Right cardiac atrium (tissue), 5 donors: Measurements from ENCODE around the gene ZNF732. TPM values are rescaled to one million over a fixed set of nuclear protein-coding genes. Genes with fewer than 3 reads are reported as not detected.

ENCODE experiments used
- ATAC-seq, 2 donors: fragments of 200-7000 bp; cut with Tn5 transposase; one replicate each; pipeline versions ENCODE4 v1.8.0 to v1.9.1; 2020; ENCODE audit warnings: moderate library complexity in 2 of 2, mild to moderate bottlenecking in 1 of 2
- DNase-seq, 3 donors: peaks; one replicate each; pipeline ENCODE4 v3.0.0-alpha.2; 2020
- H3K27ac ChIP-seq: one replicate; pipeline ENCODE4 v1.5.1; 2013; ENCODE audit warnings: mild to moderate bottlenecking, low read length, control low read depth, moderate library complexity
- H3K27me3 ChIP-seq: one replicate; pipeline ENCODE4 v1.6.1; 2013; ENCODE audit not compliant: control insufficient read depth, insufficient read depth
- H3K4me1 ChIP-seq: one replicate; pipeline ENCODE4 v1.6.1; 2013; ENCODE audit warnings: low read length; ENCODE audit not compliant: control insufficient read depth, insufficient read depth
- H3K4me3 ChIP-seq: one replicate; pipeline ENCODE4 v1.5.1; 2013; ENCODE audit warnings: low read length, control low read depth
- H3K9me3 ChIP-seq: one replicate; pipeline ENCODE4 v1.6.1; 2013; ENCODE audit warnings: low read length; ENCODE audit not compliant: control insufficient read depth
- WGBS: extraction: QIAGEN DNeasy Blood & Tissue Kit; methylation state at CpG from one replicate; pipeline ENCODE4 v1.1.7; 2013; 5-methylcytosine and 5-hydroxymethylcytosine counted together
- intact Hi-C, 4 donors: fragments of 100-400 bp; cut with DNase I; formaldehyde crosslinking; loops; one replicate each; pipeline versions ENCODE4 v1.11.0 to v1.14.0; 2022 to 2023
- long read RNA-seq, 4 donors: library from polyadenylated mRNA; unstranded; transcript quantifications; one replicate each; pipeline ENCODE4 v2.0.0, GENCODE V29; 2020 to 2021
- polyA plus RNA-seq: library from polyadenylated mRNA; stranded (reverse); fragments of 200-250 nt; gene quantifications from one replicate; pipeline ENCODE4 v1.2.3, GENCODE V29; 2013
- total RNA-seq, 4 donors: library from RNA; stranded (reverse); fragmentation: NEBNext Ultra II Directional; extraction: Animal tissue kit (Norgen Biotek cat#: 25700); gene quantifications; one replicate each; pipeline ENCODE4 v1.2.1, GENCODE V29; 2021
- donor health status: healthy with polysubstance abuse.
- donor health status: DM: no; HTN: yes; CAD: no.
- donor health status: DM: no; HTN: no; CAD: no.
- donor health status: DM: no; HTN: yes; CAD: no; lungs with severe emphysema.
- donor health status: DM: yes; HTN: yes; CAD: no.

ZNF732 gene
- total RNA-seq (under 1 TPM in 1 of 4 donors, not detected in 3; 0.25 TPM), polyA plus RNA-seq (0.09 TPM)
- long read RNA-seq, donor 1, result 0 reads
- long read RNA-seq, donor 2, result 0 reads
- long read RNA-seq, donor 3, result 0 reads
- long read RNA-seq, donor 4, result 0 reads

- H3K9me3 ChIP-seq, result no peaks in the 10 kb centered on the region
- peak; percentile 54 to 64 (median 58) for DNase-seq
- no peaks in the 10 kb centered on the region for H3K27me3 ChIP-seq
- intact Hi-C loops, result no loop called here
- WGBS, result 4% methylated on average over 53 of the region's 53 CpGs
- ATAC-seq, result peak; percentile 92 to 100
- H3K27ac ChIP-seq, result no peak within 1 kb of the TSS
- peak within 1 kb of the TSS; percentile 56 for H3K4me3 ChIP-seq
- H3K4me1 ChIP-seq, result peaks cover 2% of the 10 kb centered on the region
Observed at GRCh38 chr4:304969-305680, at the start of gene ZNF732. Gene ZNF732 (minus strand): TSS chr4:305474. CDS start chr4:305310, 164 bp downstream.

GRCh38 chr4:340011-340410 is 34.7 kb upstream of the ZNF732 start:
- Histone ChIP-seq H3K4me3 (no peak overlapping the region), H3K4me1 (peaks cover 7% of the 10 kb centered on the region), H3K27me3 (no peaks in the 10 kb centered on the region), H3K9me3 (peaks cover 2% of the 10 kb centered on the region), H3K27ac (no peak overlapping the region)
- no peak for ATAC-seq
- intact Hi-C loops, result no loop called here
- 92% methylated on average over 4 of the region's 4 CpGs for WGBS
- no peak for DNase-seq

- Histone ChIP-seq H3K9me3 (peaks cover 2% of the 10 kb centered on the region), H3K4me3 (peak overlapping the region; percentile 55), H3K27me3 (no peaks in the 10 kb centered on the region), H3K4me1 (peaks cover 7% of the 10 kb centered on the region), H3K27ac (no peak overlapping the region)
- intact Hi-C loops, result no loop called here
- ATAC-seq, result no peak
- 27% methylated on average over 13 of the region's 13 CpGs for WGBS
- peak in 1 of 3 donors; percentile 13 for DNase-seq
Observed at GRCh38 chr4:338759-339097, 33.5 kb upstream of the ZNF732 start.

- 2% methylated on average over 52 of the region's 52 CpGs for WGBS
- no peaks in the 10 kb centered on the region for H3K27me3 ChIP-seq
- ATAC-seq (peak; percentile 36 to 59), DNase-seq (peak; percentile 51 to 82 (median 80))
- intact Hi-C loops, result no loop called here
- H3K9me3 ChIP-seq, result peaks cover 2% of the 10 kb centered on the region
- H3K27ac ChIP-seq, result peak overlapping the region; percentile 71
- peaks cover 7% of the 10 kb centered on the region for H3K4me1 ChIP-seq
- peak overlapping the region; percentile 55 for H3K4me3 ChIP-seq
Observed at GRCh38 chr4:337932-338758, 32.9 kb upstream of the ZNF732 start.

- H3K27ac ChIP-seq, result peak within 1 kb of the TSS; percentile 91
- H3K9me3 ChIP-seq, result peaks cover 2% of the 10 kb centered on the region
- intact Hi-C loops, result no loop called here
- ATAC-seq, result peak; percentile 98 to 99
- under 1% methylated on average over 59 of the region's 59 CpGs for WGBS
- H3K4me1 ChIP-seq, result peaks cover 7% of the 10 kb centered on the region
- DNase-seq, result peak; percentile 96 to 97 (median 97)
- no peaks in the 10 kb centered on the region for H3K27me3 ChIP-seq
- H3K4me3 ChIP-seq, result peak within 1 kb of the TSS; percentile 55
Observed at GRCh38 chr4:337143-337931, 32.1 kb upstream of the ZNF732 start, which contains the start of gene ZNF141. Gene ZNF141 (plus strand): TSS chr4:337814. CDS start chr4:337984, 170 bp downstream.

- ATAC-seq, result no peak
- Histone ChIP-seq H3K27ac (peak overlapping the region; percentile 91), H3K9me3 (no peaks in the 10 kb centered on the region), H3K27me3 (no peaks in the 10 kb centered on the region), H3K4me1 (peaks cover 7% of the 10 kb centered on the region), H3K4me3 (peak overlapping the region; percentile 55)
- intact Hi-C loops, result no loop called here
- under 1% methylated on average over 18 of the region's 18 CpGs for WGBS
- DNase-seq, result no peak
Observed at GRCh38 chr4:336893-337142, 31.5 kb upstream of the ZNF732 start.

- no peaks in the 10 kb centered on the region for H3K27me3 ChIP-seq
- H3K4me1 ChIP-seq, result peaks cover 7% of the 10 kb centered on the region
Observed at GRCh38 chr4:336099-336892, 31.0 kb upstream of the ZNF732 start.

GRCh38 chr4:335515-335914 is 30.2 kb upstream of the ZNF732 start:
- intact Hi-C loops, result no loop called here
- Histone ChIP-seq H3K4me1 (peaks cover 7% of the 10 kb centered on the region), H3K9me3 (no peaks in the 10 kb centered on the region), H3K27me3 (no peaks in the 10 kb centered on the region), H3K27ac (no peak overlapping the region), H3K4me3 (no peak overlapping the region)
- DNase-seq (no peak), ATAC-seq (no peak)
- WGBS, result 73% methylated on average over 2 of the region's 2 CpGs

More at GRCh38 chr4:336099-336892, 31.0 kb upstream of the ZNF732 start:
- H3K9me3 ChIP-seq, result no peaks in the 10 kb centered on the region
- ATAC-seq, result peak; percentile 45 to 58
- 4% methylated on average over 71 of the region's 71 CpGs for WGBS
- intact Hi-C loops, result no loop called here
- H3K4me3 ChIP-seq, result peak overlapping the region; percentile 55
- DNase-seq, result peak; percentile 67 to 85 (median 82)
- peak overlapping the region; percentile 91 for H3K27ac ChIP-seq

GRCh38 chr4:328729-329128 is 23.5 kb upstream of the ZNF732 start:
- Histone ChIP-seq H3K27ac (no peak overlapping the region), H3K27me3 (no peaks in the 10 kb centered on the region), H3K9me3 (no peaks in the 10 kb centered on the region), H3K4me3 (no peak overlapping the region), H3K4me1 (no peaks in the 10 kb centered on the region)
- ATAC-seq (no peak), DNase-seq (no peak)
- intact Hi-C loops, result no loop called here
- WGBS, result 95% methylated on average over 8 of the region's 8 CpGs

- Histone ChIP-seq H3K4me1 (no peaks in the 10 kb centered on the region), H3K27ac (no peak overlapping the region), H3K27me3 (no peaks in the 10 kb centered on the region), H3K4me3 (no peak overlapping the region), H3K9me3 (no peaks in the 10 kb centered on the region)
- WGBS, result 82% methylated on average over 1 of the region's 1 CpG
- ATAC-seq (no peak), DNase-seq (no peak)
- intact Hi-C loops, result no loop called here
Observed at GRCh38 chr4:314296-314903, 9.1 kb upstream of the ZNF732 start.
